Testis (tissue), 2 donors: ENCODE results near the gene SIRPB2.

ENCODE experiments used
- POLR2A ChIP-seq: fragments of 450-650 bp; IDR thresholded peaks from one replicate; pipeline ENCODE4 v1.6.1; 2017; ENCODE audit warnings: antibody characterized with exemption, mild to moderate bottlenecking, moderate library complexity
- TF ChIP-seq, protein P1 (sequence below), 3 experiments: fragments of 450-650 bp in 2 of 3; fragments of 200-600 bp in 1 of 3; sonication (generic) in 1 of 3; IDR thresholded peaks; one replicate each; pipeline ENCODE4 v1.5.1; 2016 to 2019; ENCODE audit warnings: antibody characterized with exemption in 3 of 3, mild to moderate bottlenecking in 2 of 3, moderate library complexity in 1 of 3

DNA sequence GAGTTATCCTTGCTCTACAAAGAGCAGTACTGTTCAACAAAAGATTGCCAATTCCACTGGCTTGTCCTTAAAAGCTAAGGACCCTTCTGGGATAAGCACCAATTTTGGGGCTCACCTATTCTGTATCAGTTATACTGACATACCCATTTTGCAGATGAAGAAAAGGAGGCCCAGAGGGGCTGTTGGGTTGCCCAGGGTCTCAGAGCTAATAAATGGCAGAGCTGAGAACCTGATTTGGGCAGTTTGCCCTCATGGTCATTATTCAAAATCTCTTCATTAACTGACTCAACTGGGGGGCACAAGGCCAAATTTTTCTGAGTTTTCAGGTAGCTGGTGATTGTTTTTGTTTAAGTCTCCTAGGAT, 55.9 kb downstream of the SIRPB2 start:
- TF ChIP-seq, protein P1, sequence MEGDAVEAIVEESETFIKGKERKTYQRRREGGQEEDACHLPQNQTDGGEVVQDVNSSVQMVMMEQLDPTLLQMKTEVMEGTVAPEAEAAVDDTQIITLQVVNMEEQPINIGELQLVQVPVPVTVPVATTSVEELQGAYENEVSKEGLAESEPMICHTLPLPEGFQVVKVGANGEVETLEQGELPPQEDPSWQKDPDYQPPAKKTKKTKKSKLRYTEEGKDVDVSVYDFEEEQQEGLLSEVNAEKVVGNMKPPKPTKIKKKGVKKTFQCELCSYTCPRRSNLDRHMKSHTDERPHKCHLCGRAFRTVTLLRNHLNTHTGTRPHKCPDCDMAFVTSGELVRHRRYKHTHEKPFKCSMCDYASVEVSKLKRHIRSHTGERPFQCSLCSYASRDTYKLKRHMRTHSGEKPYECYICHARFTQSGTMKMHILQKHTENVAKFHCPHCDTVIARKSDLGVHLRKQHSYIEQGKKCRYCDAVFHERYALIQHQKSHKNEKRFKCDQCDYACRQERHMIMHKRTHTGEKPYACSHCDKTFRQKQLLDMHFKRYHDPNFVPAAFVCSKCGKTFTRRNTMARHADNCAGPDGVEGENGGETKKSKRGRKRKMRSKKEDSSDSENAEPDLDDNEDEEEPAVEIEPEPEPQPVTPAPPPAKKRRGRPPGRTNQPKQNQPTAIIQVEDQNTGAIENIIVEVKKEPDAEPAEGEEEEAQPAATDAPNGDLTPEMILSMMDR (IDR thresholded peaks at IDR 0.05), result no peak
- no peak for TF ChIP-seq POLR2A
